GM18873 (cell line): Measurements from ENCODE around the gene SVIL.
"Not testable (repeated sequence)": the region's sequence is repeated elsewhere in the genome, so short reads cannot be mapped to it uniquely, and the experiment has no call there.

Experiments
- ATAC-seq: cut with Tn5 transposase; IDR thresholded peaks from one replicate; pipeline ENCODE4 v1.9.1; 2021; ENCODE audit warnings: mild to moderate bottlenecking, moderate library complexity, moderate number of reproducible peaks; ENCODE audit not compliant: unreplicated experiment, low FRiP score

Gene SVIL

GRCh38 chr10:29472301-29473086, 162.3 kb downstream of the SVIL start:
- ATAC-seq = no peak

- ATAC-seq = no peak
Measured at GRCh38 chr10:29471544-29471859, 163.3 kb downstream of the SVIL start.

DNA sequence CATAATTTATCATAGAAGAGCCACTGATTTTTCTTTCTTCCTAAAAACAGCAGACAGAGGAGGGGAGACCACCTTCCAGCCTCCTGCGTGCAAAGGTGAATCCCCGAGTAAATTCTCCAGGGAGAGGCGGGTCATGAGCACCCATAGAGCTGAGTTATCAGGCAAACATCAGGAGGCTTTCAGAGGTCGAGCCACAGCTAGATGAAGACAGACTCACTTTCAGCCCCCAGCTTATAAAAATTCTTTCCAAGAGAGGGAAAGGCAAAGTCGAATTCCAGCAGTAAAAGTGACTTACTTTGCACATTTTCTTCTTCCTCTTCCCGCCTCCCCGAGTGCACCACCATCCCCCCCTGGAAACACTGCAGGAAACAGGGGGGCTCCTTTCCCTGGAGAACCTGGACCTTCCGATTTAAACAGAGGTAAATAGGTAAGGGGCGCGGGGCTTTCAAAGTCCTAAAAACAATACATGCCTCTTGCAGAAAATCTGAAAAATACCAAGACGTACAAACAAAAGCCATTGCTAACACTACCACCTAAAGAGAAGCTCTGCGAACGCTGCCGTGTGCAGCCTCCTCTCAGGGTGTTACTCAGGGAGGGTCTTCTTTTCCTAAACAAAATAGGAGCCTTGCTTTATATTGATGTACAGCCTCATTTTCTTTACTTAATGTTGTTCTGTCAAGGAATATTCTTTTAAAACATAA, 163.8 kb downstream of the SVIL start:
- no peak for ATAC-seq

DNA sequence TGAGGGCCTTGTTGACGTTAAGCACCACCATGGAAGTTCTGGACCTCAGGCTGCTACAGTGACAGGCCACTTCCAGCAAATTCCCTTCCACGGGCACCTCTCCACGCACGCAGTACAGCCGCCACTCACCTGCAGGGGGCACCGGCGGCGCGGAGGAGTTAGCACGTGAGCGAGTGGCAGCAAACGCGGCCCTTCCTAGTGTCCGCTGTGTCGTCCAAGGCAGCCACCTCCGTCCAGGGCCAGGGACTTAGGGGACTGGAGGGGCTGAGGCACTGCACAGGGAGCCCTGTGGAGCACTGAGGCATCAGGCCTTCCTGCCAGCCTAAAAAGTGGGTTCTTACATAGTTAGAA, 164.4 kb downstream of the SVIL start:
- ATAC-seq = no peak

DNA sequence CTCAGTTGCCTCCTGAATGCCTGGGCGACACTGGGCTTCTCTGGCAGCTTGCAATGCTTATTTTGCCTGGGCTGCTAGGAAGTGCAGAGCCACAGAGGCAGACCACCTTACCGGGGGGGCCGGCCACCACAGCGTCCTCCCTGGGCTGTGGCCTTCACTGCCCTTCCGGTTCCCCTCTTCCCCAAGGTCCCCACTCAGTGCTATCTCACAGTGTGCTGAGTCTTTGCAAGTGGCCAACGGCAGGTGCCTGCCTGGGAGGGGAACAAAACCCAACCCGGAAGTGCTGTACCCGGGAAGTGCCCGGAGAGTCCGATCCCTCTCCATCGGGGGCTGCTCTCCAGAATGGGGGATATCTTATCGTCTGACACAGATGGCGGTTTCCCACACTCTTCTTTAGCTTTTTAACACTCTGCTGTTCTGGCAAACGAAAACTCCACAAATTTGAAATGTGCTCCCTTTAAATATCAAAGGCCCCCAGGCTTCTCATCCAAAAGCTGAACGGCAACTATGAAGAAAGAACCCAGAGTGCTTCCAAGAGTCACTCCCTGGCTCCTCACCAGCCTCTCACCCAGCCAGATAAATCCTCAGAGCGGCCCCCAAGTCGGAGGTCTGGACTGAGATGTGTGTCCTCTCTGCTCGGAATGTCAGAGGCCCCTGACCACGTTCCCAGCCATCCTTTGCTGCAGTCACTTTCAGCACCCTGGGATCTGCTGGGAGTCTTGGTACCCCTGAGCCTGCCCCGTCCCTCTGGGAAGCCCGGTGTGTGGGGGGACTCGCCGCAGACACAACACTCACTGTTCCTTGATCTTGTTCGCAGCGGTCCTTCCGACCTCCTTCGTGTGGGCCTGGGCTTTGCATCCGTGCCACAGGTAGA, 165.1 kb downstream of the SVIL start:
- ATAC-seq = no peak

- no peak for ATAC-seq
Measured at GRCh38 chr10:29465384-29465783, 169.4 kb downstream of the SVIL start.

DNA sequence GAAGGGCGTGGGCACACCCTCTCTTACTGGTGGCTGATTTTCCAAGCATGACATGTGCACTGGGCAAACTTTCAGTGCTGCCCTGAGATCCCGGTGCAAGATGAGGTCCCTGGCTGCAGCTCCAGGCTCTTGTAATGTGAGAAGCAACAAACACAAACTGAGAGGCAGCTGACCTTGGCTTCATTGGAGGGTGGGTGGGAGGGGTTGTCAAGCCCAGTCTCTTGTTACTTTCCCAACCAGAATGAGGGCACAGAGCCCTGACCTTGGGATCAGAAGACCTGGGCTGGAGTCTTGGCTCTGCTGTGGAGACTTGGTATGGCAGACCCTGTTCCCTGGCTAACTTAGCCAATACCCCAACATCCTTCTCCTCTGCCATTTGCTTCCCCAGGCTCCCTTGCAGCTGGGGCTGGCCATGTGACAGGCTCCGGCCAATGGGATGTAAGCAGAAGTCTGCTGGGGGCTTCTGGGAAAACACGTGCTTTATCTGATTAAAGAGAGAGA, 170.1 kb downstream of the SVIL start:
- ATAC-seq = not testable (repeated sequence)

- no peak for ATAC-seq
Measured at GRCh38 chr10:29461042-29461441, 173.7 kb downstream of the SVIL start.

DNA sequence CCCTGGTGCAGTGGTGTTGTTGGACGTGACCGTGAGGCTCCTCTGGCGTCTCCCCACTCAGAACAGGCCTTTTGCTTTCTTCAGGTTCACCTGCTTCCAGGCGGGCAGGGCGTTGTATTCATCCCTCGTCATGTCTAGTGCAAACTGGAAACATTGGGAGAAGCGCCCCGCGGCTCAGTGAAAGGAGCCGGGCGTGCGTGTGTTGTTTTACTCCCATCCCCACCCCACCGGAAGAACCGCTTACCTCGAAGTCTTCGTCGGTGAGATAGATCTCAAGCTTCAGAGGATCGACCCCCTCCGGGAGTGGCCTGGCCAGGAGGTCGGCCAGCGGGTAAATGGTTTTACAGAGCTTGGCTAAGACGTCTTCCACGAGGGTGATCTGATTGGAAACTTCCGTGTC, 176.6 kb downstream of the SVIL start:
- ATAC-seq = not testable (repeated sequence)

DNA sequence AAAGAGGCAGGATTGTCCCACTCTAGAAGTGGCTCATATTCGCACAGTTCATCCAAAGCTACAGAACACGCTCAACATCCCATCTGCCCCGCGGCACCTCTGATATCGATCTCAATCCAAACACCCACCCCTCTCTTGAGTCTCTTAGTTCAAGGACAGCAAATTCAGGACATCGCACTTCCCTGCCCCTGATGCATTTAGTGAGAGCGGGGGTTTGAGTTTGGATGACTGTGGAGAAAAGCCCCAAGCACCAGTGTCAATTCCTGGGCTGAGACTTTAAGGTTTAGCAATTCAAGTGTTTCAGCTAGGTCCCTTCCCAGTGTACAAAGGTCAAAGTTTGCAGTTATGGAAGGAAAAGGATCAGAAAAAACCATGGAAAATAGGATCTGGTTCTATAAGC, 179.7 kb downstream of the SVIL start:
- ATAC-seq = no peak

- no peak for ATAC-seq
Measured at GRCh38 chr10:29454250-29454649, 180.5 kb downstream of the SVIL start.

DNA sequence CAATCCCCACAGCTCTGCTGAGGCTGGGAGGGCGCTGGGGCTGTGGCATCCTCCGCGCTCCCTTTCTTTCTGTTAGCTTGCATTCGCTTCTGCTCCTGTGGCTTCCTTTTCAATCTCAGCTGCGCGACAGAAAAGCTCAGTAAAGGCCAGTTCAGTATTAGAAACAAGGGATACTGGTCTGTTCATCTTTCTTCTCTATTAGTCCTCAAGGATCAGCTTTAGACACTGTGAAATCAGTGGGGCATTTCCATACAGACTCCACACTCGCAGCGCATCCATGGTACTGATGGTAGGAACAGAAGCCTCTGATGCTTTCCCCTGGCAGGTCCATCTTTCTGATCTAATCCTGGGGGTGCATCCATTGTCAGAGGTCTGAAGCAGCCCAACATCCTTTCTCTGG, 182.2 kb downstream of the SVIL start:
- ATAC-seq = no peak

DNA sequence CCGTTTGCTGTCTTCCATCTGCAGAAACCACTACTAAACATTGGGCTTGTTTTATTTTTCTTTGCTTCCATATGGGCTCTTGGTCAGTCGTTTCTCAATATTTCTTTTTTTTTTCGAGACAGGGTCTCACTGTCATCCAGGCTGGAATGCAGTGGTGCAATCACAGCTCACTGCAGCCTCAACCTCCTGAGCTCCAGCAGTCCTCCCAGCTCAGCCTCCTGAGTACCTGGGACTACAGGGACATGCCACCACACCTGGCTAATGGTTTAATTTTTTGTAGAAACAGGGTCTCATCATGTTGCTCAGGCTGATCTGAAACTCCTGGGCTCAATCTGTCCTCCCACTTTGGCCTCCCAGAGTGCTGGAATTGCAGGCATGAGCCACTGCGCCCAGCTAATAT, 182.8 kb downstream of the SVIL start:
- ATAC-seq = no peak

- no peak for ATAC-seq
Measured at GRCh38 chr10:29450405-29450804, 184.4 kb downstream of the SVIL start.

GRCh38 chr10:29448756-29449592, 185.8 kb downstream of the SVIL start:
- ATAC-seq = peak; percentile 73

- no peak for ATAC-seq
Measured at GRCh38 chr10:29448125-29448524, 186.6 kb downstream of the SVIL start.

GRCh38 chr10:29446327-29446726, 188.4 kb downstream of the SVIL start:
- no peak for ATAC-seq

DNA sequence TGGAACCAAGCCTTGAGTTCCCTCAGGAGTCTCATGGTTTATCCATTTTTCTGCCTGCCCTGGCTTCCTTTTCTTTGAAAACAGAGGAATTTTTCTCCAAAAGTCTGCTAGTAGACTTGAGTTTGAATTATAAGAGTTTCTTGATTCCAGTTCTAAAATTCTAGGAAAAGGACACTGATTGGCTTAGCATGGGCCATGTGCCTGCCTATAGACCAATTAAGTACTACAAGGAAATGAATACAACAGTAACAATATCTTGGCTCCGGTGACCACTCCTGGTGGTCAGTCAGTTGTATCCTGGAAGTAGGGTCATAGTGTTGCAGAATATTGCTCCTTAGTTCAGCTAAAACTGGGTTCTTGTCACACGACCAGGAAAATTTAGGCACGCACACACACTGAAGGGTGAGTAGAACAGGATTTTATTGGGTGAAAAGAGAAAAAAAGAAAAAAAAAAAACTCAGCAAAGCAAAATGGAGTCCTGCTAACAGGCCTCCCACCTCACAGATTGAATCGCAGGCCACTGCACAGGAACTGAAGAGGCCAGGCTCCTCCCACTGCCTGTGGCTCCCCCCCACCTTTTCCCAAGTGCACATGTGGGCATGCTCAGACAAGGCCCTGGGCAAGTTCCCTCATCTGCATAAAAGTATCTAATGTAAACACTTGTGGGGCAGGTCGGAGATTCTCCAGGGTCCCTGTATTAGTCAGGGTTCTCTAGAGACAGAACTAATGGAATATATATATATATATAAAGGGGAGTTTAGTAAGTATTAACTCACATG, 190.8 kb downstream of the SVIL start:
- ATAC-seq = no peak

DNA sequence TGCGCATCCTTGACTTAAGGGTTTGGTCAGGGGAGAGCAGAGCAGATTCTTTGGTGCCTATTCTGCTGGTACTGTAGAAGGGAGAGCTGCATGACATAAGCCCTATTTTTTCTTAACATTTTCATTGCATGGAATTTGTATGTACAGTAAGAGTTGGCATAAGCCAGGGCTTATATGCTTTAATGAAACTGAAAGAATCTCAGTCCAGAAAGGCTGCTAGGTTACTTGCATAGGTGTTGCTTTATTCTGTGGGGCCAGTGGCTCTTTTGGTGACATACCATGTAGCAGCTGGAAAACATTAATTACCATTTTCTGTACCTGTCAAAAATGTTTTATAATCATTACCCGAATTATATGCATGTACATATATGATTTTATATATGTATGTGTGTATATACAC, 193.8 kb downstream of the SVIL start:
- ATAC-seq = no peak

- not testable (repeated sequence) for ATAC-seq
Measured at GRCh38 chr10:29439005-29439404, 195.8 kb downstream of the SVIL start.
